ENCODE measurements around the gene ETS2. TPM values are rescaled to one million over a fixed set of nuclear protein-coding genes. Genes with fewer than 3 reads are reported as not detected.

ETS2 gene
- total RNA-seq, 1 donor from 2014 or later = 16.2 TPM

DNA sequence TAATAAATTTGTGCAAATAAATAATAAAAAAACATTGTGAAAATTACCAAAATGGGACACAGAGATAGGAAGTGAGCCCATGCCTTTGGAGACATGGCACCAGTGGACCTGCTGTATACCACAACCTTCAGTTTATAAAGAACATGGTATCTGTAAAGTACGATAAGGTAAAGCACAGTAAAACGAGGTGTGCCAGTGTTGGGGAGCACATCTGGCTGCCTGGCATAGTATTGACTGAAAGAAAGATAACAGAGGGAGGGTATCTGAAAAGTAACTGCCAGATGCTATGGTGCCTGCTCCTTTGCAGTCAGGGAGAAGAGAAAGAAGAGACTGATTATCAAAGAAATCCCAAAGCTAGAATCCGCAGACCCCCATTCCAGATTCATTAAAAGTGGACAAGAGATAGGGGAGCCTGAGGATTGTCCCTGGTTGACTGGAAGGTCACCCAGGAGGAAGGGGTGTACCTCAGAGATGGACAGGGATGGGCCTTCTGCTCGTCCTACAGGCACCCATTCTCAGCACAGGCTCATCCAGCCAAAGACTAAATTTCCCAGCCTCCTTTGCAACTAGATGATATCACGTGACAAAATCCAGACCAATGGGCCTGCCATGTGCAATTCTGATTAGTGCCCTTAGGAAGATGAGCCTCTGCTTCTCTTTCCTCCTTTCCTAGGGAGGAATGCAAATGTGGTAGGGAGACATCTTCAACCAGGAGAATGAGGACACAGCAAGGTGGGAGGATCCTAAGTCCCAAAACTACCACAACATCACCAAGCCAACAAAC, 12.9 kb upstream of the ETS2 start:
- no peak for DNase-seq
- Mint-ChIP-seq H3K9me3 (ENCODE audit: unreplicated experiment) (peaks cover 5% of the 10 kb centered on the region), H3K4me1 (ENCODE audit: low read depth, unreplicated experiment) (peaks cover under 1% of the 10 kb centered on the region), H3K27me3 (ENCODE audit: unreplicated experiment) (peaks cover 4% of the 10 kb centered on the region), H3K36me3 (ENCODE audit: unreplicated experiment) (peaks cover 6% of the 10 kb centered on the region), H3K27ac (ENCODE audit: unreplicated experiment) (no peak overlapping the region), H3K4me3 (ENCODE audit: unreplicated experiment) (peak overlapping the region; percentile 27)
- TF ChIP-seq, protein P1, sequence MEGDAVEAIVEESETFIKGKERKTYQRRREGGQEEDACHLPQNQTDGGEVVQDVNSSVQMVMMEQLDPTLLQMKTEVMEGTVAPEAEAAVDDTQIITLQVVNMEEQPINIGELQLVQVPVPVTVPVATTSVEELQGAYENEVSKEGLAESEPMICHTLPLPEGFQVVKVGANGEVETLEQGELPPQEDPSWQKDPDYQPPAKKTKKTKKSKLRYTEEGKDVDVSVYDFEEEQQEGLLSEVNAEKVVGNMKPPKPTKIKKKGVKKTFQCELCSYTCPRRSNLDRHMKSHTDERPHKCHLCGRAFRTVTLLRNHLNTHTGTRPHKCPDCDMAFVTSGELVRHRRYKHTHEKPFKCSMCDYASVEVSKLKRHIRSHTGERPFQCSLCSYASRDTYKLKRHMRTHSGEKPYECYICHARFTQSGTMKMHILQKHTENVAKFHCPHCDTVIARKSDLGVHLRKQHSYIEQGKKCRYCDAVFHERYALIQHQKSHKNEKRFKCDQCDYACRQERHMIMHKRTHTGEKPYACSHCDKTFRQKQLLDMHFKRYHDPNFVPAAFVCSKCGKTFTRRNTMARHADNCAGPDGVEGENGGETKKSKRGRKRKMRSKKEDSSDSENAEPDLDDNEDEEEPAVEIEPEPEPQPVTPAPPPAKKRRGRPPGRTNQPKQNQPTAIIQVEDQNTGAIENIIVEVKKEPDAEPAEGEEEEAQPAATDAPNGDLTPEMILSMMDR (IDR thresholded peaks at IDR 0.05; ENCODE audit: partially characterized antibody, unreplicated experiment) = no peak

DNA sequence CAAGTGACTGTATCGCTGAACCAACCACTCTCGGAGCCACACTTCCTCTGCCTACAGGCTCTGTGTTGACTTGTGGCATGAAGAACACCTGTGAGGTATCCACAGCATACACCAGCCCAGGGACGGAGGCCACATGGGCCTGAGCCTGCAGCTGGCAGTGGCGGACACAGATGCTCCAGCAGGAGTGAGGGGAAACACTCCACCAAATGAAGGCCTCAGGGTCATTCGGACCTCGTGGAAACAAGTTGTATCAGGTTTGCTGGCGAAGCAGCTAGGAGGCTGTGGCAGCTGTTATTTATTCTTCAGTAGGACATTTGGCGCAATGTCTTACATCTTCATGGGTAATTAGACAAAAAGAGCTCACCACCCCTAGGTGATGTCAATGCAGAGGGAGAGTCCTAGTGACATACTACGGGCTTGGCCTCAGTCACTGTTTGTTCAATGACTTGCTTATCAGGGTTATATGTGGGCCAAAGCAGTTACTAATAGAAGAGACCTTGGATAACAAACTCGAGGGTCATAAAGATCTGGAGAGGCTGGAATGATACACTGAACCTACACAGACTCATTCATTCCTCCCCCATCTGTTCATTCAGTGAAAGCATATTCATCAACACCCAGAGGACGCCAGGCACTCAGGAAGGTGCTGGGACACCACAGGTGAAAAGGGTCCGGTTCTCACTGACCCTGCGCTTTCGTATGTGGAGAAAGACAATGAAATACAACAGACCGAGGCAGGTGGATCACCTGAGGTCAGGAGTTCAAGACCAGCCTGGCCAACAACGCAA, 11.6 kb upstream of the ETS2 start:
- Mint-ChIP-seq H3K4me3 (ENCODE audit: unreplicated experiment) (no peak overlapping the region), H3K36me3 (ENCODE audit: unreplicated experiment) (peaks cover 6% of the 10 kb centered on the region), H3K27me3 (ENCODE audit: unreplicated experiment) (peaks cover 4% of the 10 kb centered on the region), H3K9me3 (ENCODE audit: unreplicated experiment) (peaks cover 4% of the 10 kb centered on the region), H3K4me1 (ENCODE audit: low read depth, unreplicated experiment) (no peaks in the 10 kb centered on the region), H3K27ac (ENCODE audit: unreplicated experiment) (no peak overlapping the region)
- DNase-seq = no peak
- TF ChIP-seq, protein P1 (IDR thresholded peaks at IDR 0.05; ENCODE audit: partially characterized antibody, unreplicated experiment) = no peak

DNA sequence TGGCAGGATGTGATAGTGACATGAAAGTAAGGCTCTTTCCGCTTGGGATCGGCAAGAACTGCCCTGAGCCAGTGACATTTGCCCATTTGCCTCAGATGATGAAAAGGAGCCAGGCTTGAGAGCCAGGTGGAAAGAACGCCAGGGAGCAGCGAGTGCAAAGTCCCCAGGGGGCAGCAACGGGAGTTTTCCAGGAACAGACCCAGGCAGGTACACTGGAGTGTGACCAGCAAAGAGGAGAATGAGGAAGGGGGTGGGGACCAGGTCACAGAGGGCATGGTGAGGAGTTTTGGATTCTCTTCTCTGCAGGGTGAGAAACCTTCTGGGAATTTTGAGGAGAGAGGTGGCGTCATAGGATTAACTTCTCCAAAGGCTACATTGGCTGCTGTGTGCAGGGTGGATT, 10.8 kb upstream of the ETS2 start:
- DNase-seq = no peak
- Mint-ChIP-seq H3K4me1 (ENCODE audit: low read depth, unreplicated experiment) (no peaks in the 10 kb centered on the region), H3K27me3 (ENCODE audit: unreplicated experiment) (peaks cover 4% of the 10 kb centered on the region), H3K27ac (ENCODE audit: unreplicated experiment) (no peak overlapping the region), H3K9me3 (ENCODE audit: unreplicated experiment) (peaks cover 4% of the 10 kb centered on the region), H3K36me3 (ENCODE audit: unreplicated experiment) (peaks cover 6% of the 10 kb centered on the region), H3K4me3 (ENCODE audit: unreplicated experiment) (no peak overlapping the region)
- TF ChIP-seq, protein P1 (IDR thresholded peaks at IDR 0.05; ENCODE audit: partially characterized antibody, unreplicated experiment) = no peak

DNA sequence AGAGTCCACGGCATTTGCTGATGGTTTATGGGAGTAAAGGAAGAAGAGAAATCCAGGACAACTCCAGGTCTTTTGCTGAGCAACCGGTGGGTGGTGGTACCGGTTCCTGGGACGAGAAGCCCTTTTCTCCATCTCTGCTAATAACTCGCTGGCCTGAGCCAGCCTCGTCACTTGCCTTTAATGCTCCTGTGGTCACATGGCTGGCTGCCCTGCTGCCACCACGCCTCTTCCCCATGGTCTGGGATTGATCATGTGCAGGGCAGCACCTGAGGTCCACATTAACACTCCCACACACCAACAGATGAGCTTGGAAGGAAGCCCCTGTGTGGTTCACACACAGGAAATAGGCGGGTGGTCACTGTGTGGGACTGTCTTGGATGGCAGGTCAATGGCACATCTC, 10.3 kb upstream of the ETS2 start:
- H3K4me3 Mint-ChIP-seq (ENCODE audit: unreplicated experiment) = no peak overlapping the region
- H3K27me3 Mint-ChIP-seq (ENCODE audit: unreplicated experiment) = peaks cover 4% of the 10 kb centered on the region
- peaks cover 6% of the 10 kb centered on the region for H3K36me3 Mint-ChIP-seq (ENCODE audit: unreplicated experiment)
- peaks cover 4% of the 10 kb centered on the region for H3K9me3 Mint-ChIP-seq (ENCODE audit: unreplicated experiment)
- TF ChIP-seq, protein P1 (IDR thresholded peaks at IDR 0.05; ENCODE audit: partially characterized antibody, unreplicated experiment) = no peak
- H3K27ac Mint-ChIP-seq (ENCODE audit: unreplicated experiment) = no peak overlapping the region
- H3K4me1 Mint-ChIP-seq (ENCODE audit: low read depth, unreplicated experiment) = no peaks in the 10 kb centered on the region
- no peak for DNase-seq

DNA sequence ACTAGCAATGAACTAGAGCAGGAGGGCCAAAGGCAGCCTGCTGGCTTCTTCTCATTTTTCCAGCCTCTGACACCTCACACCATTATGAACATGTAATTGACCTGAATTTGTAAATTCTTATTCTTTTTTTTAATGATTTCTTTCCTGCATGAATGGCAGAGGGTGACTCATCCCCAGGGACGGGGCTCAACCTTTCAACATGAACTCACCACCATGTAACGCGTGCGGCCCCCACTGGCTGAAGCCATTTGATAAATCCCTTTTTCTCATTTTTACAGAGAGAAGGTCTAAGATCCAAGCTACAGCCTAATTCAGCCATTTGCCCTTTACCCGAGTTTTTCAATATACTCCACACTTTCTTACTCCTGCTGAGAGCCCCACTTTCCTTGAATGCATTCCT, 9.3 kb upstream of the ETS2 start:
- H3K27ac Mint-ChIP-seq (ENCODE audit: unreplicated experiment) = no peak overlapping the region
- DNase-seq = no peak
- no peaks in the 10 kb centered on the region for H3K36me3 Mint-ChIP-seq (ENCODE audit: unreplicated experiment)
- H3K4me1 Mint-ChIP-seq (ENCODE audit: low read depth, unreplicated experiment) = no peaks in the 10 kb centered on the region
- TF ChIP-seq, protein P1 (IDR thresholded peaks at IDR 0.05; ENCODE audit: partially characterized antibody, unreplicated experiment) = no peak
- H3K27me3 Mint-ChIP-seq (ENCODE audit: unreplicated experiment) = peaks cover 2% of the 10 kb centered on the region
- H3K4me3 Mint-ChIP-seq (ENCODE audit: unreplicated experiment) = no peak overlapping the region
- peaks cover 3% of the 10 kb centered on the region for H3K9me3 Mint-ChIP-seq (ENCODE audit: unreplicated experiment)

All from glutamatergic neuron (in vitro differentiated cells).